Thyroid gland (tissue), 4 donors: ENCODE measurements around the gene GRIK4. TPM values are rescaled to one million over a fixed set of nuclear protein-coding genes. Genes with fewer than 3 reads are reported as not detected.

Source experiments
- DNase-seq, 2 donors: peaks; one replicate each; pipeline ENCODE4 v3.0.0-alpha.2; 2019
- H3K27ac ChIP-seq, 3 donors: fragments of 200-600 bp; sonication (generic); 1 replicate in 2 of 3; 2 replicates in 1 of 3; pipeline ENCODE4 v1.5.1; 2016 to 2019; ENCODE audit warnings: mild to moderate bottlenecking in 1 of 3, moderate library complexity in 1 of 3
- H3K27me3 ChIP-seq: fragments of 200-600 bp; sonication (generic); one replicate; pipeline ENCODE4 v1.5.1; 2019
- H3K36me3 ChIP-seq, 2 donors: fragments of 200-600 bp; sonication (generic); one replicate each; pipeline ENCODE4 v1.5.1; 2016 to 2019
- H3K4me1 ChIP-seq, 2 donors: fragments of 200-600 bp; sonication (generic); one replicate each; pipeline ENCODE4 v1.5.1; 2017 to 2019
- H3K4me3 ChIP-seq, 3 donors: fragments of 200-600 bp; sonication (generic); replicated peaks in 1 of 3; 1 replicate in 2 of 3; 2 replicates in 1 of 3; pipeline ENCODE4 v1.5.1; 2016; ENCODE audit warnings: mild to moderate bottlenecking in 1 of 3
- H3K9me3 ChIP-seq: fragments of 200-600 bp; sonication (generic); one replicate; pipeline ENCODE4 v1.5.1; 2017
- POLR2A ChIP-seq, 2 donors: fragments of 450-650 bp; IDR thresholded peaks; one replicate each; pipeline ENCODE4 v1.6.1; 2017; ENCODE audit warnings: antibody characterized with exemption in 2 of 2, mild to moderate bottlenecking in 2 of 2, moderate library complexity in 1 of 2
- WGBS, 2 donors: methylation state at CpG; one replicate each; pipeline ENCODE4 v1.1.5; 2017; 5-methylcytosine and 5-hydroxymethylcytosine counted together
- intact Hi-C: fragments of 100-400 bp; cut with DNase I; formaldehyde crosslinking; loops from one replicate; pipeline ENCODE4 v1.15.1; 2023
- total RNA-seq, 4 donors: library from RNA; depleted of rRNA; stranded (reverse); fragments of >200 nt; gene quantifications; one replicate each; pipeline ENCODE4 v1.2.3, GENCODE V29; 2016
- TF ChIP-seq, protein P1 (sequence below), 6 experiments: fragments of 200-600 bp in 3 of 6; fragments of 450-650 bp in 3 of 6; sonication (generic) in 3 of 6; IDR thresholded peaks; one replicate each; pipeline ENCODE4 v1.5.1; 2016 to 2019; ENCODE audit warnings: antibody characterized with exemption in 6 of 6, mild to moderate bottlenecking in 2 of 6, inconsistent platforms in 1 of 6, moderate library complexity in 1 of 6

Gene GRIK4
- total RNA-seq, 4 donors from 2014 or later: 0.54 to 3.7 (median 0.99) TPM

DNA sequence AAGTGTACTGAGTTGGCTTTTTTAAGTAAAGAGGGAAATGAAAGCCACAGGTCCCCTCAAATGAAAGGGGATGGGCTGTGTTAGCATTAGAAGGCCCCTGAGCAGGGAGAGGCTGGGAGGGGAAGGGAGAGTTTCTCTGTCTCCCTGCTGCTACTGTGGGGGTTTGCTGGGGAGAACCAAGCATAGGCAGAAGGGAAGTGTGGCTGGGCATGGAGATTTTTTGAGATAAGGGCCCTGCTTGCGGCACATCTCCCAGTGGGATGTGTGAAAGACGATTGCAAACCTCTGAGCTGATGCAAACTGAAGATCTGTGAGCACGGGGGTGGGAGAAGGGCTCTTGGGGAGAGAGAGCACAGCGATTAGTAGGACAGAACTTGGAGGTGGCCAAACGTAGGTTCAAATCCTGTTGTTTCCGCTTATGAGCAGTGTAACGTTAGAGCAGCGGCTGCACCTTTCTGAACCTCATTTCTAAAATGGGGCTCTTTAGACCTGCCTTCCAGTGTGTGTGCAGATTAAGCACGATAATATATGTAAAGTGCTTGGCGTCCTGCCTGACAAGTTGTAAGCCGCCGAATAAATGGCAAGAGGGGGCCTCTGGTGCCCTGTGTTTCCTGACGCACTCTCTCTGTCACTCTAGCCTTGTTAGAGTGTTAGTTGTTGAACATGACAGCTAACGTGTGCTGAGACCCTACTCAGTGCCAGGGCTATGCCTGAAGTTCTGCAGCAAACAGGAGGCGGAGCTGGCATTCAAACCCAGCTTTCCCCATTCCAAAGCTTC, 122.3 kb downstream of the GRIK4 start:
- WGBS, 2 donors: 70 to 74% methylated on average over 15 of the region's 15 CpGs

DNA sequence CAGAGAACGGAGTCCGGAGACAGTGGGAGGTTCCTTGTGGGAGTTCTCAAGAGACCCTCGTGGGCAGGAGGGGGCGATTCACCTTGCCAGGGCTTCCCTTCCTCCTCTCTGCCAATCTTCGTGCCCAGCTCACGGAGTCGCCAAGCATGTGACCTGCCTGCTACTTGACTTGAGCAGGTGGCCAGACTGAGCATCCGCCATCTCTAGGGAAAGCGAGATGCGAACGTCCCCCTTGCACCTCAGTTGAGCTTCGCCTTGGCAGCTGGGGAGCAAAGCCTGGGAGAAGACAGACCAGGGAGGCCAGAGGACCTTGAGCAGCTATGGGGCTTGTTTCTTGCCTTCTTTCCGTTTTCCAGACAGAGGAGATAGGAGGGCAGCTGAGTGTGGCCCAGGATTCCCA, 123.2 kb downstream of the GRIK4 start:
- Histone ChIP-seq H3K36me3 (no peaks in the 10 kb centered on the region), H3K9me3 (no peaks in the 10 kb centered on the region), H3K27me3 (no peaks in the 10 kb centered on the region), H3K4me3 (no peak overlapping the region), H3K4me1 (no peaks in the 10 kb centered on the region), H3K27ac (no peak overlapping the region)
- no peak for DNase-seq
- 85 to 86% methylated on average over 11 to 13 of the region's 13 CpGs for WGBS, 2 donors
- intact Hi-C loops: no loop called here
- TF ChIP-seq, protein P1, sequence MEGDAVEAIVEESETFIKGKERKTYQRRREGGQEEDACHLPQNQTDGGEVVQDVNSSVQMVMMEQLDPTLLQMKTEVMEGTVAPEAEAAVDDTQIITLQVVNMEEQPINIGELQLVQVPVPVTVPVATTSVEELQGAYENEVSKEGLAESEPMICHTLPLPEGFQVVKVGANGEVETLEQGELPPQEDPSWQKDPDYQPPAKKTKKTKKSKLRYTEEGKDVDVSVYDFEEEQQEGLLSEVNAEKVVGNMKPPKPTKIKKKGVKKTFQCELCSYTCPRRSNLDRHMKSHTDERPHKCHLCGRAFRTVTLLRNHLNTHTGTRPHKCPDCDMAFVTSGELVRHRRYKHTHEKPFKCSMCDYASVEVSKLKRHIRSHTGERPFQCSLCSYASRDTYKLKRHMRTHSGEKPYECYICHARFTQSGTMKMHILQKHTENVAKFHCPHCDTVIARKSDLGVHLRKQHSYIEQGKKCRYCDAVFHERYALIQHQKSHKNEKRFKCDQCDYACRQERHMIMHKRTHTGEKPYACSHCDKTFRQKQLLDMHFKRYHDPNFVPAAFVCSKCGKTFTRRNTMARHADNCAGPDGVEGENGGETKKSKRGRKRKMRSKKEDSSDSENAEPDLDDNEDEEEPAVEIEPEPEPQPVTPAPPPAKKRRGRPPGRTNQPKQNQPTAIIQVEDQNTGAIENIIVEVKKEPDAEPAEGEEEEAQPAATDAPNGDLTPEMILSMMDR (IDR thresholded peaks at IDR 0.05): no peak
- TF ChIP-seq POLR2A (IDR thresholded peaks at IDR 0.05): no peak

More for the DNA sequence above, 122.3 kb downstream of the GRIK4 start:
- no peaks in the 10 kb centered on the region for H3K27me3 ChIP-seq
- H3K4me1 ChIP-seq: no peaks in the 10 kb centered on the region
- no peak overlapping the region for H3K27ac ChIP-seq
- DNase-seq: no peak
- no peak for TF ChIP-seq POLR2A (IDR thresholded peaks at IDR 0.05)
- TF ChIP-seq, protein P1 (IDR thresholded peaks at IDR 0.05): no peak
- intact Hi-C loops: no loop called here
- no peaks in the 10 kb centered on the region for H3K36me3 ChIP-seq
- H3K4me3 ChIP-seq: no peak overlapping the region
- H3K9me3 ChIP-seq: no peaks in the 10 kb centered on the region

DNA sequence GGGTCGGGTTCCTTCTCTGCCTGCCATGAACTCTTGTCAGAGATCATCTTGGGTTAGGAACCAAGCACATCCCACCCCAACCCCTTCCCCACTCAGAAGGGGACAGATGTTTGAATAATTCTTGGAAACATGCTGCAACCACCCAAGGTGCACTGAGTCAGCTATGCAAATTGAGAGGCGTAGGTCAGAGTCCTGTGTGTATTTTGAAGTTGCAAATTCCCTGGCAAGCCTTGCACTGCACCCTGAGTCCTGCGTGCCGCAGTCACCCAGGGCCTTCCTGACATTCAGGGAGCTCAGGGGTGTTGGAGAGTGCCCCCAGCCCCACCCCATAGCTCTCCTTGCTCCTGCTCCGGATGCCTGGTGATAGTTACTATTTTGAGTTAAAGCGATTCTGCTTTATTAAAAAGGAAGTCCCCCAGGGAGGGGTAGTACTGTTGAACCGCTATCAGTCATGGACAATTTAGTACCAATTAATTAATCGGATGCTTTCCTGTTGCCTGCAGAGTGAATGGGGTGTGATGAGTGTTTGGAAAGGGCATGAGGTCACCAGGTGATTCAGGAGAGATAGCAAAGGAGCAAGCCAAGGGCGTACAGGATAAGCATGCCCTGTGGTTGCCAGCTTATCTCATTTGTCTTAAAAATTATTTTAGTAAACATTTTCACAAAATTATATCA, 123.7 kb downstream of the GRIK4 start:
- Histone ChIP-seq H3K27ac (no peak overlapping the region), H3K36me3 (no peaks in the 10 kb centered on the region), H3K27me3 (no peaks in the 10 kb centered on the region), H3K4me3 (no peak overlapping the region), H3K4me1 (no peaks in the 10 kb centered on the region), H3K9me3 (no peaks in the 10 kb centered on the region)
- TF ChIP-seq POLR2A (IDR thresholded peaks at IDR 0.05): no peak
- TF ChIP-seq, protein P1 (IDR thresholded peaks at IDR 0.05): no peak
- intact Hi-C loops: no loop called here
- no peak for DNase-seq
- WGBS, 2 donors: 64 to 79% methylated on average over 8 to 9 of the region's 9 CpGs

DNA sequence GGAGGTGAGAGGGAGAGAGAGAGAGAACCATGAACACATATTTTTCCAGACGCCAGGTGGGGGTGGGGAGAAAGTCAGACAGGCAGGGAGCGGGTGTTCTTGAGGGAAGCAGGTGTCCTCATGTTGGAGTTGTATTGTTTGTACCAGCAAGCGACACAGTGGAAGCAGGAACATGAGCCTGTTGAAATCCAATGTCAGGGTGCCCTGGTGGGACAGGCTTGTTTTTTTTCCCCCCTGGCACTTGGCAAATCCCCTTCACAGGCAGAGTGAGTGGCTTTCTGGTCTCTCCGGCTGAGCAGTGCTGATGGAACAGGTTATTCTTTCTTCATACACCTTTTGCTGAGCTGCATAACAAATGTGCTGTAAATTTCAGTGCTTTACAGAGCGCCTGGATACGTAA, 125.6 kb downstream of the GRIK4 start:
- Histone ChIP-seq H3K4me1 (no peaks in the 10 kb centered on the region), H3K9me3 (no peaks in the 10 kb centered on the region), H3K36me3 (no peaks in the 10 kb centered on the region), H3K27ac (no peak overlapping the region), H3K4me3 (no peak overlapping the region), H3K27me3 (no peaks in the 10 kb centered on the region)
- TF ChIP-seq, protein P1 (IDR thresholded peaks at IDR 0.05): no peak
- TF ChIP-seq POLR2A (IDR thresholded peaks at IDR 0.05): no peak
- DNase-seq: no peak
- 70% methylated on average over 6 of the region's 6 CpGs for WGBS, 2 donors
- intact Hi-C loops: no loop called here
